ENCODE results near the gene TOM1.

The TOM1 gene

GRCh38 chr22:35257321-35258190, 42.1 kb upstream of the TOM1 start, which contains the start of gene HMGXB4:
Gene HMGXB4 (plus strand): TSS chr22:35257493. CDS start chr22:35262391, 4,898 bp downstream.
- Histone ChIP-seq H3K9me3 (ENCODE audit: severe bottlenecking) (no peaks in the 10 kb centered on the region), H3K36me3 (ENCODE audit: low read depth) (peaks cover 38% of the 10 kb centered on the region), H3K4me3 (ENCODE audit: severe bottlenecking) (peak within 1 kb of the TSS; percentile 95), H3K27ac (ENCODE audit: poor library complexity, severe bottlenecking) (peak within 1 kb of the TSS; percentile 72), H3K4me1 (ENCODE audit: insufficient read depth, poor library complexity, severe bottlenecking) (peaks cover 3% of the 10 kb centered on the region), H3K27me3 (ENCODE audit: insufficient read depth, poor library complexity, severe bottlenecking) (no peaks in the 10 kb centered on the region)
- DNase-seq (ENCODE audit: low spot score) = peak; percentile 84
- TF ChIP-seq CTCF (IDR thresholded peaks at IDR 0.05; ENCODE audit: poor library complexity, severe bottlenecking) = no peak
- peak; percentile 91 for ATAC-seq (ENCODE audit: low read depth)

GRCh38 chr22:35258191-35258988, 41.3 kb upstream of the TOM1 start:
- Histone ChIP-seq H3K4me3 (ENCODE audit: severe bottlenecking) (peak overlapping the region; percentile 95), H3K9me3 (ENCODE audit: severe bottlenecking) (no peaks in the 10 kb centered on the region), H3K27me3 (ENCODE audit: insufficient read depth, poor library complexity, severe bottlenecking) (no peaks in the 10 kb centered on the region), H3K27ac (ENCODE audit: poor library complexity, severe bottlenecking) (peak overlapping the region; percentile 72), H3K36me3 (ENCODE audit: low read depth) (peaks cover 45% of the 10 kb centered on the region), H3K4me1 (ENCODE audit: insufficient read depth, poor library complexity, severe bottlenecking) (peaks cover 3% of the 10 kb centered on the region)
- ATAC-seq (ENCODE audit: low read depth) = peak; percentile 40; the same call in 2 of the 3 replicates
- TF ChIP-seq CTCF (IDR thresholded peaks at IDR 0.05; ENCODE audit: poor library complexity, severe bottlenecking) = no peak
- DNase-seq (ENCODE audit: low spot score) = no peak

- Histone ChIP-seq H3K4me1 (ENCODE audit: insufficient read depth, poor library complexity, severe bottlenecking) (no peaks in the 10 kb centered on the region), H3K27me3 (ENCODE audit: insufficient read depth, poor library complexity, severe bottlenecking) (no peaks in the 10 kb centered on the region), H3K36me3 (ENCODE audit: low read depth) (peaks cover 97% of the 10 kb centered on the region), H3K9me3 (ENCODE audit: severe bottlenecking) (no peaks in the 10 kb centered on the region), H3K27ac (ENCODE audit: poor library complexity, severe bottlenecking) (no peak overlapping the region), H3K4me3 (ENCODE audit: severe bottlenecking) (no peak overlapping the region)
- no peak for ATAC-seq (ENCODE audit: low read depth)
- no peak for TF ChIP-seq CTCF (IDR thresholded peaks at IDR 0.05; ENCODE audit: poor library complexity, severe bottlenecking)
- DNase-seq (ENCODE audit: low spot score) = no peak
These were observed 34.7 kb upstream of the TOM1 start for GRCh38 chr22:35264986-35265385.

- H3K36me3 ChIP-seq (ENCODE audit: low read depth) = peaks cover 98% of the 10 kb centered on the region
- no peaks in the 10 kb centered on the region for H3K9me3 ChIP-seq (ENCODE audit: severe bottlenecking)
- DNase-seq (ENCODE audit: low spot score) (no peak), ATAC-seq (ENCODE audit: low read depth) (no peak)
- no peak overlapping the region for H3K4me3 ChIP-seq (ENCODE audit: severe bottlenecking)
- no peak overlapping the region for H3K27ac ChIP-seq (ENCODE audit: poor library complexity, severe bottlenecking)
- H3K4me1 ChIP-seq (ENCODE audit: insufficient read depth, poor library complexity, severe bottlenecking) = no peaks in the 10 kb centered on the region
- no peak for TF ChIP-seq CTCF (IDR thresholded peaks at IDR 0.05; ENCODE audit: poor library complexity, severe bottlenecking)
- no peaks in the 10 kb centered on the region for H3K27me3 ChIP-seq (ENCODE audit: insufficient read depth, poor library complexity, severe bottlenecking)
These were observed 33.4 kb upstream of the TOM1 start for GRCh38 chr22:35266277-35266676.
